ENCODE measurements around the gene ZDHHC18.

GRCh38 chr1:26831546-26832248 is 5.2 kb downstream of the ZDHHC18 start:
- TF ChIP-seq POLR2AphosphoS5 (IDR thresholded peaks at IDR 0.05) (no peak), CTCF (IDR thresholded peaks at IDR 0.05) (no peak), POLR2A (IDR thresholded peaks at IDR 0.05) (no peak), EP300 (IDR thresholded peaks at IDR 0.05) (no peak)
